GM12892 (cell line): ENCODE measurements around the gene PLA2G4C.

ENCODE experiments used
- POLR2A ChIP-seq: IDR thresholded peaks from 2 replicates; pipeline ENCODE4 v1.6.1; 2011; ENCODE audit warnings: low read depth, low read length, control low read depth
- POLR2AphosphoS5 ChIP-seq: IDR thresholded peaks from 2 replicates; pipeline ENCODE4 v1.6.1; 2011; ENCODE audit warnings: low read depth, low read length, control low read depth
- TAF1 ChIP-seq: IDR thresholded peaks from 2 replicates; pipeline ENCODE4 v1.6.1; 2011; ENCODE audit warnings: low read depth, mild to moderate bottlenecking, control low read depth, low read length, borderline replicate concordance

GRCh38 chr19:48110350-48110966 is at the start of gene PLA2G4C:
- TF ChIP-seq POLR2A, result peak; percentile 62; the same call in 1 of the 2 replicates
- no peak for TF ChIP-seq TAF1
- TF ChIP-seq POLR2AphosphoS5, result peak; percentile 64
